ENCODE measurements around the gene PRR30.
"Not testable (repeated sequence)": the region's sequence is repeated elsewhere in the genome, so short reads cannot be mapped to it uniquely, and the experiment has no call there.

Gene PRR30

GRCh38 chr2:27178469-27178868 lies 39.3 kb upstream of the PRR30 start:
- no peaks in the 10 kb centered on the region for H3K79me2 ChIP-seq (ENCODE audit: insufficient read depth, low read length)
- no peak overlapping the region for H3K4me3 ChIP-seq (ENCODE audit: low read depth, low read length, poor library complexity, severe bottlenecking)
- no peak overlapping the region for H3K9ac ChIP-seq (ENCODE audit: low read length)
- no peaks in the 10 kb centered on the region for H3K27me3 ChIP-seq (ENCODE audit: insufficient read depth, low read length)
- no peak for TF ChIP-seq CTCF (IDR thresholded peaks at IDR 0.05; ENCODE audit: low read length)
- TF ChIP-seq EZH2 (IDR thresholded peaks at IDR 0.05; ENCODE audit: borderline replicate concordance, low read length) = no peak
- no peak overlapping the region for H3K4me2 ChIP-seq (ENCODE audit: low read length)
- no peaks in the 10 kb centered on the region for H3K4me1 ChIP-seq (ENCODE audit: insufficient read depth, low read length, severe bottlenecking)
- H3K9me3 ChIP-seq (ENCODE audit: low read length) = no peaks in the 10 kb centered on the region
- no peaks in the 10 kb centered on the region for H3F3A ChIP-seq (ENCODE audit: insufficient read depth, low read length)
- H4K20me1 ChIP-seq (ENCODE audit: insufficient read depth, low read length) = no peaks in the 10 kb centered on the region
- no peak overlapping the region for H2AFZ ChIP-seq (ENCODE audit: low read length)
- no peak overlapping the region for H3K27ac ChIP-seq (ENCODE audit: low read depth, low read length, poor library complexity, severe bottlenecking)
- no peaks in the 10 kb centered on the region for H3K36me3 ChIP-seq (ENCODE audit: insufficient read depth, low read length)
- no peaks in the 10 kb centered on the region for H3K9me2 ChIP-seq (ENCODE audit: low read depth, low read length)

GRCh38 chr2:27177441-27178351 lies 38.5 kb upstream of the PRR30 start:
- no peak for TF ChIP-seq EZH2 (IDR thresholded peaks at IDR 0.05; ENCODE audit: borderline replicate concordance, low read length)
- TF ChIP-seq CTCF (IDR thresholded peaks at IDR 0.05; ENCODE audit: low read length) = no peak

GRCh38 chr2:27175781-27176180 lies 36.6 kb upstream of the PRR30 start:
- not testable (repeated sequence) for H3K9me2 ChIP-seq (ENCODE audit: low read depth, low read length); H3K79me2 ChIP-seq (ENCODE audit: insufficient read depth, low read length); H2AFZ ChIP-seq (ENCODE audit: low read length); H3K27ac ChIP-seq (ENCODE audit: low read depth, low read length, poor library complexity, severe bottlenecking); H3K4me1 ChIP-seq (ENCODE audit: insufficient read depth, low read length, severe bottlenecking); H3F3A ChIP-seq (ENCODE audit: insufficient read depth, low read length); H3K27me3 ChIP-seq (ENCODE audit: insufficient read depth, low read length); H3K36me3 ChIP-seq (ENCODE audit: insufficient read depth, low read length); H3K4me2 ChIP-seq (ENCODE audit: low read length); H3K4me3 ChIP-seq (ENCODE audit: low read depth, low read length, poor library complexity, severe bottlenecking); H4K20me1 ChIP-seq (ENCODE audit: insufficient read depth, low read length); H3K9ac ChIP-seq (ENCODE audit: low read length); H3K9me3 ChIP-seq (ENCODE audit: low read length)

More at GRCh38 chr2:27177441-27178351, 38.5 kb upstream of the PRR30 start:
- H3K36me3 ChIP-seq (ENCODE audit: insufficient read depth, low read length) = no peaks in the 10 kb centered on the region
- no peak overlapping the region for H3K9ac ChIP-seq (ENCODE audit: low read length)
- H3K4me3 ChIP-seq (ENCODE audit: low read depth, low read length, poor library complexity, severe bottlenecking) = no peak overlapping the region
- H3F3A ChIP-seq (ENCODE audit: insufficient read depth, low read length) = no peaks in the 10 kb centered on the region
- H3K4me1 ChIP-seq (ENCODE audit: insufficient read depth, low read length, severe bottlenecking) = no peaks in the 10 kb centered on the region
- H3K4me2 ChIP-seq (ENCODE audit: low read length) = no peak overlapping the region
- H2AFZ ChIP-seq (ENCODE audit: low read length) = no peak overlapping the region
- no peak overlapping the region for H3K27ac ChIP-seq (ENCODE audit: low read depth, low read length, poor library complexity, severe bottlenecking)
- no peaks in the 10 kb centered on the region for H3K27me3 ChIP-seq (ENCODE audit: insufficient read depth, low read length)
- H3K9me2 ChIP-seq (ENCODE audit: low read depth, low read length) = no peaks in the 10 kb centered on the region
- H3K79me2 ChIP-seq (ENCODE audit: insufficient read depth, low read length) = no peaks in the 10 kb centered on the region
- no peaks in the 10 kb centered on the region for H4K20me1 ChIP-seq (ENCODE audit: insufficient read depth, low read length)
- H3K9me3 ChIP-seq (ENCODE audit: low read length) = no peaks in the 10 kb centered on the region

- Histone ChIP-seq H3K79me2 (ENCODE audit: insufficient read depth, low read length) (no peaks in the 10 kb centered on the region), H3K4me3 (ENCODE audit: low read depth, low read length, poor library complexity, severe bottlenecking) (no peak overlapping the region), H3K27ac (ENCODE audit: low read depth, low read length, poor library complexity, severe bottlenecking) (no peak overlapping the region), H3K4me1 (ENCODE audit: insufficient read depth, low read length, severe bottlenecking) (peaks cover 3% of the 10 kb centered on the region), H3K9me2 (ENCODE audit: low read depth, low read length) (no peaks in the 10 kb centered on the region), H2AFZ (ENCODE audit: low read length) (no peak overlapping the region), H3F3A (ENCODE audit: insufficient read depth, low read length) (no peaks in the 10 kb centered on the region), H3K4me2 (ENCODE audit: low read length) (no peak overlapping the region), H4K20me1 (ENCODE audit: insufficient read depth, low read length) (no peaks in the 10 kb centered on the region), H3K9me3 (ENCODE audit: low read length) (no peaks in the 10 kb centered on the region), H3K36me3 (ENCODE audit: insufficient read depth, low read length) (no peaks in the 10 kb centered on the region), H3K9ac (ENCODE audit: low read length) (no peak overlapping the region), H3K27me3 (ENCODE audit: insufficient read depth, low read length) (no peaks in the 10 kb centered on the region)
- no peak for TF ChIP-seq CTCF (IDR thresholded peaks at IDR 0.05; ENCODE audit: low read length)
- TF ChIP-seq EZH2 (IDR thresholded peaks at IDR 0.05; ENCODE audit: borderline replicate concordance, low read length) = no peak
Measured at GRCh38 chr2:27175330-27175729, 36.1 kb upstream of the PRR30 start.

Data from OCI-LY1 (cell line).